ENCODE results near the gene CDON.

Gene CDON

GRCh38 chr11:125922156-125922555 lies 140.5 kb downstream of the CDON start:
- Histone ChIP-seq H3K9me3 (ENCODE audit: low read length) (no peaks in the 10 kb centered on the region), H2AFZ (ENCODE audit: low read length) (no peak overlapping the region), H3K9ac (ENCODE audit: low read length) (no peak overlapping the region), H3F3A (ENCODE audit: insufficient read depth, low read length) (no peaks in the 10 kb centered on the region), H3K4me3 (ENCODE audit: low read depth, low read length, poor library complexity, severe bottlenecking) (no peak overlapping the region), H4K20me1 (ENCODE audit: insufficient read depth, low read length) (no peaks in the 10 kb centered on the region), H3K79me2 (ENCODE audit: insufficient read depth, low read length) (no peaks in the 10 kb centered on the region), H3K4me1 (ENCODE audit: insufficient read depth, low read length, severe bottlenecking) (no peaks in the 10 kb centered on the region), H3K4me2 (ENCODE audit: low read length) (no peak overlapping the region), H3K36me3 (ENCODE audit: insufficient read depth, low read length) (no peaks in the 10 kb centered on the region), H3K9me2 (ENCODE audit: low read depth, low read length) (no peaks in the 10 kb centered on the region), H3K27me3 (ENCODE audit: insufficient read depth, low read length) (no peaks in the 10 kb centered on the region), H3K27ac (ENCODE audit: low read depth, low read length, poor library complexity, severe bottlenecking) (no peak overlapping the region)
- TF ChIP-seq CTCF (IDR thresholded peaks at IDR 0.05; ENCODE audit: low read length): no peak
- no peak for TF ChIP-seq EZH2 (IDR thresholded peaks at IDR 0.05; ENCODE audit: borderline replicate concordance, low read length)

- H3K27me3 ChIP-seq (ENCODE audit: insufficient read depth, low read length): no peaks in the 10 kb centered on the region
- no peaks in the 10 kb centered on the region for H3K36me3 ChIP-seq (ENCODE audit: insufficient read depth, low read length)
- no peaks in the 10 kb centered on the region for H3K9me3 ChIP-seq (ENCODE audit: low read length)
- no peak overlapping the region for H3K9ac ChIP-seq (ENCODE audit: low read length)
- H3F3A ChIP-seq (ENCODE audit: insufficient read depth, low read length): no peaks in the 10 kb centered on the region
- H3K4me1 ChIP-seq (ENCODE audit: insufficient read depth, low read length, severe bottlenecking): no peaks in the 10 kb centered on the region
- no peak overlapping the region for H3K4me2 ChIP-seq (ENCODE audit: low read length)
- no peaks in the 10 kb centered on the region for H4K20me1 ChIP-seq (ENCODE audit: insufficient read depth, low read length)
- no peaks in the 10 kb centered on the region for H3K79me2 ChIP-seq (ENCODE audit: insufficient read depth, low read length)
- H3K9me2 ChIP-seq (ENCODE audit: low read depth, low read length): no peaks in the 10 kb centered on the region
- H3K4me3 ChIP-seq (ENCODE audit: low read depth, low read length, poor library complexity, severe bottlenecking): no peak overlapping the region
- no peak overlapping the region for H2AFZ ChIP-seq (ENCODE audit: low read length)
- TF ChIP-seq EZH2 (IDR thresholded peaks at IDR 0.05; ENCODE audit: borderline replicate concordance, low read length) (no peak), CTCF (IDR thresholded peaks at IDR 0.05; ENCODE audit: low read length) (no peak)
- H3K27ac ChIP-seq (ENCODE audit: low read depth, low read length, poor library complexity, severe bottlenecking): no peak overlapping the region
Measured at GRCh38 chr11:125921042-125921441, 141.6 kb downstream of the CDON start.

- H3K36me3 ChIP-seq (ENCODE audit: insufficient read depth, low read length): no peaks in the 10 kb centered on the region
- H3K27me3 ChIP-seq (ENCODE audit: insufficient read depth, low read length): no peaks in the 10 kb centered on the region
- no peak overlapping the region for H3K4me2 ChIP-seq (ENCODE audit: low read length)
- no peaks in the 10 kb centered on the region for H3K79me2 ChIP-seq (ENCODE audit: insufficient read depth, low read length)
- no peak for TF ChIP-seq EZH2 (IDR thresholded peaks at IDR 0.05; ENCODE audit: borderline replicate concordance, low read length)
- TF ChIP-seq CTCF (IDR thresholded peaks at IDR 0.05; ENCODE audit: low read length): no peak
- no peaks in the 10 kb centered on the region for H3F3A ChIP-seq (ENCODE audit: insufficient read depth, low read length)
- no peak overlapping the region for H3K27ac ChIP-seq (ENCODE audit: low read depth, low read length, poor library complexity, severe bottlenecking)
- no peaks in the 10 kb centered on the region for H4K20me1 ChIP-seq (ENCODE audit: insufficient read depth, low read length)
- H2AFZ ChIP-seq (ENCODE audit: low read length): no peak overlapping the region
- no peak overlapping the region for H3K9ac ChIP-seq (ENCODE audit: low read length)
- no peaks in the 10 kb centered on the region for H3K4me1 ChIP-seq (ENCODE audit: insufficient read depth, low read length, severe bottlenecking)
- H3K4me3 ChIP-seq (ENCODE audit: low read depth, low read length, poor library complexity, severe bottlenecking): no peak overlapping the region
- H3K9me3 ChIP-seq (ENCODE audit: low read length): no peaks in the 10 kb centered on the region
- H3K9me2 ChIP-seq (ENCODE audit: low read depth, low read length): no peaks in the 10 kb centered on the region
Measured at GRCh38 chr11:125918140-125918840, 144.4 kb downstream of the CDON start.
